HepG2 (cell line): ENCODE measurements around the gene TRPV4. TPM values are rescaled to one million over a fixed set of nuclear protein-coding genes. Genes with fewer than 3 reads are reported as not detected.

ENCODE experiments used
- BORCS8-MEF2B ChIP-seq: sonication (generic); formaldehyde crosslinking; IDR thresholded peaks from 2 replicates; pipeline ENCODE4 v1.8.0; 2022; ENCODE audit warnings: mild to moderate bottlenecking, missing genetic modification reagents
- GABPA ChIP-seq, 2 experiments: IDR thresholded peaks; 2 replicates each; pipeline ENCODE4 v1.6.1; 2011 to 2016; ENCODE audit warnings: low read depth in 2 of 2, low read length in 1 of 2, missing biosample characterization in 1 of 2, missing genetic modification characterization in 1 of 2
- HMGXB4 ChIP-seq, 2 experiments: sonication (generic) in 1 of 2; formaldehyde crosslinking in 1 of 2; IDR thresholded peaks; 2 replicates each; pipeline versions ENCODE4 v1.4.0 to v1.6.1; 2018 to 2020; ENCODE audit warnings: missing genetic modification reagents in 2 of 2, borderline replicate concordance in 1 of 2, low read depth in 1 of 2, mild to moderate bottlenecking in 1 of 2, missing biosample characterization in 1 of 2
- HNRNPK ChIP-seq: fragments of 200-400 bp; formaldehyde crosslinking; IDR thresholded peaks from 2 replicates; pipeline ENCODE4 v1.6.1; 2018; ENCODE audit warnings: low read length, low read depth, moderate library complexity, mild to moderate bottlenecking; ENCODE audit not compliant: poor library complexity, severe bottlenecking
- IKZF4 ChIP-seq: sonication (generic); formaldehyde crosslinking; IDR thresholded peaks from 2 replicates; pipeline ENCODE4 v1.5.1; 2020; ENCODE audit warnings: borderline replicate concordance, mild to moderate bottlenecking, low read depth, missing genetic modification reagents; ENCODE audit errors: not compliant biosample characterization
- POLR2A ChIP-seq, 2 experiments: IDR thresholded peaks; 2 replicates each; pipeline ENCODE4 v1.6.1; 2011; ENCODE audit warnings: low read depth in 2 of 2, low read length in 2 of 2, mild to moderate bottlenecking in 1 of 2, moderate library complexity in 1 of 2; ENCODE audit not compliant: insufficient read depth in 1 of 2
- SOX6 ChIP-seq, 2 experiments: fragments of 450-650 bp in 1 of 2; sonication (generic) in 1 of 2; formaldehyde crosslinking in 1 of 2; IDR thresholded peaks; 2 replicates each; pipeline versions ENCODE4 v1.4.0 to v1.6.1; 2017 to 2020; ENCODE audit warnings: antibody characterized with exemption in 1 of 2, mild to moderate bottlenecking in 1 of 2, missing genetic modification reagents in 1 of 2
- SP4 ChIP-seq: sonication (generic); formaldehyde crosslinking; IDR thresholded peaks from 2 replicates; pipeline ENCODE4 v1.8.1; 2023; ENCODE audit warnings: mild to moderate bottlenecking, missing genetic modification reagents
- TP53 ChIP-seq: sonication (generic); formaldehyde crosslinking; conservative IDR thresholded peaks from 2 replicates; pipeline ENCODE4 v1.4.0; 2020; ENCODE audit warnings: missing genetic modification reagents
- ZHX2 ChIP-seq, 2 experiments: sonication (generic) in 1 of 2; formaldehyde crosslinking in 1 of 2; IDR thresholded peaks; 2 replicates each; pipeline versions ENCODE4 v1.6.1 to v1.9.0; 2014 to 2022; ENCODE audit warnings: antibody characterized with exemption in 1 of 2, borderline replicate concordance in 1 of 2, inconsistent platforms in 1 of 2, low read depth in 1 of 2, missing genetic modification reagents in 1 of 2
- ZXDC ChIP-seq: sonication (generic); formaldehyde crosslinking; IDR thresholded peaks from 2 replicates; pipeline ENCODE4 v1.5.0; 2020; ENCODE audit warnings: mild to moderate bottlenecking, missing genetic modification reagents
- polyA plus RNA-seq, 8 experiments: library from polyadenylated mRNA; depleted of rRNA in 3 of 8; stranded (reverse) in 7 of 8; unstranded in 1 of 8; fragments of >200 nt; fragmentation: Illumina TruSeq in 4 of 8; extraction: Trizol in 4 of 8; gene quantifications; 2 replicates each; pipeline versions ENCODE4 v1.2.1 to v1.2.3, GENCODE V29; 2011 to 2016; ENCODE audit warnings: low read depth in 4 of 8, missing spikeins in 1 of 8, mixed read lengths in 1 of 8; ENCODE audit not compliant: insufficient read depth in 1 of 8
- total RNA-seq, 5 experiments: library from RNA; depleted of rRNA; stranded (reverse); fragments of >200 nt; fragmentation: Illumina TruSeq; extraction: Trizol; gene quantifications; 2 replicates each; pipeline ENCODE4 v1.2.3, GENCODE V29; 2016; ENCODE audit warnings: low read depth in 1 of 5
- TF ChIP-seq, protein P1 (sequence below): sonication (generic); formaldehyde crosslinking; IDR thresholded peaks from 2 replicates; pipeline ENCODE4 v1.4.0; 2020; ENCODE audit warnings: missing genetic modification reagents, borderline replicate concordance

The TRPV4 gene
- total and polyA plus RNA-seq, 2 of the 13 experiments (the other 11 are each of a cell fraction or from before 2014, with no cell fraction given), result 0.66 to 4.7 TPM

- peak in 1 of 2 experiments; percentile 15; a peak in 1 of 4 replicates for TF ChIP-seq HMGXB4 (CRISPR knock-in tag; IDR thresholded peaks at IDR 0.05; ENCODE audit: borderline replicate concordance in 1 of 2, low read depth in 1 of 2)
- TF ChIP-seq BORCS8-MEF2B, result peak; percentile 3; the same call in 1 of the 2 replicates
- TF ChIP-seq GABPA (IDR thresholded peaks at IDR 0.05; ENCODE audit: low read depth, low read length), result peak; percentile 63
- no peak for TF ChIP-seq GABPA (CRISPR knock-in tag; IDR thresholded peaks at IDR 0.05; ENCODE audit: low read depth)
- TF ChIP-seq HNRNPK, result peak; percentile 29
- peak; percentile 74 for TF ChIP-seq IKZF4
- no peak for TF ChIP-seq ZXDC (CRISPR knock-in tag)
- no peak for TF ChIP-seq SOX6 (IDR thresholded peaks at IDR 0.05)
- TF ChIP-seq SOX6 (CRISPR knock-in tag; IDR thresholded peaks at IDR 0.05), result no peak
- TF ChIP-seq TP53, result no peak
- peak; percentile 91 for TF ChIP-seq SP4 (CRISPR knock-in tag)
- TF ChIP-seq ZHX2 (IDR thresholded peaks at IDR 0.05; ENCODE audit: low read depth), result peak; percentile 52; the same call in 1 of the 2 replicates
- no peak for TF ChIP-seq ZHX2 (CRISPR knock-in tag; IDR thresholded peaks at IDR 0.05; ENCODE audit: borderline replicate concordance)
- TF ChIP-seq, protein P1, sequence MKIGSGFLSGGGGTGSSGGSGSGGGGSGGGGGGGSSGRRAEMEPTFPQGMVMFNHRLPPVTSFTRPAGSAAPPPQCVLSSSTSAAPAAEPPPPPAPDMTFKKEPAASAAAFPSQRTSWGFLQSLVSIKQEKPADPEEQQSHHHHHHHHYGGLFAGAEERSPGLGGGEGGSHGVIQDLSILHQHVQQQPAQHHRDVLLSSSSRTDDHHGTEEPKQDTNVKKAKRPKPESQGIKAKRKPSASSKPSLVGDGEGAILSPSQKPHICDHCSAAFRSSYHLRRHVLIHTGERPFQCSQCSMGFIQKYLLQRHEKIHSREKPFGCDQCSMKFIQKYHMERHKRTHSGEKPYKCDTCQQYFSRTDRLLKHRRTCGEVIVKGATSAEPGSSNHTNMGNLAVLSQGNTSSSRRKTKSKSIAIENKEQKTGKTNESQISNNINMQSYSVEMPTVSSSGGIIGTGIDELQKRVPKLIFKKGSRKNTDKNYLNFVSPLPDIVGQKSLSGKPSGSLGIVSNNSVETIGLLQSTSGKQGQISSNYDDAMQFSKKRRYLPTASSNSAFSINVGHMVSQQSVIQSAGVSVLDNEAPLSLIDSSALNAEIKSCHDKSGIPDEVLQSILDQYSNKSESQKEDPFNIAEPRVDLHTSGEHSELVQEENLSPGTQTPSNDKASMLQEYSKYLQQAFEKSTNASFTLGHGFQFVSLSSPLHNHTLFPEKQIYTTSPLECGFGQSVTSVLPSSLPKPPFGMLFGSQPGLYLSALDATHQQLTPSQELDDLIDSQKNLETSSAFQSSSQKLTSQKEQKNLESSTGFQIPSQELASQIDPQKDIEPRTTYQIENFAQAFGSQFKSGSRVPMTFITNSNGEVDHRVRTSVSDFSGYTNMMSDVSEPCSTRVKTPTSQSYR (CRISPR knock-in tag), result no peak
- TF ChIP-seq POLR2A (IDR thresholded peaks at IDR 0.05; ENCODE audit: insufficient read depth in 1 of 2, low read depth in 2 of 2, low read length in 2 of 2), result peak in 1 of 2 experiments; percentile 32; a peak in 1 of 4 replicates
These were observed 47.1 kb upstream of the TRPV4 start, which contains the start of gene GLTP (continued) for GRCh38 chr12:109880043-109880931.
